ENCODE measurements around the gene RPL10.

RPL10 gene

DNA sequence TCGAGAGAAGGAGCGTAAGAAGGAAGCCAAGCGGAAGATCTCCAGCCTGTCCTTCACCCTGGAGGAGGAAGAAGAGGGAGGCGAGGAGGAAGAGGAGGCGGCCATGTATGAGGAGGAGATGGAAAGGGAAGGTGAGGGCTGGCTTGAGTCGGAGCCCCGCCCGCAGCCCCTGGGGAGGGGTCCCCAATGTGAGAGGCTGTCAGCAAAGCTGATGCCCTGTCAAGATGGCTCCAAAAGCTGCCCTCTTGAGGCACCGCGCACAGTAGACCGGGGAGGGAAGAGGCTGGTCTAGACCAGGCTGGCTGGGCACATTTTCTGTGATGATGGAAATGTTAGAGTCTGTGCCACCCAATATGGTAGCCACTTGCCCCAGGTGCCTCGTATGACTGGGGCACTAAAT, 48.3 kb downstream of the RPL10 start:
- TF ChIP-seq, protein P1, sequence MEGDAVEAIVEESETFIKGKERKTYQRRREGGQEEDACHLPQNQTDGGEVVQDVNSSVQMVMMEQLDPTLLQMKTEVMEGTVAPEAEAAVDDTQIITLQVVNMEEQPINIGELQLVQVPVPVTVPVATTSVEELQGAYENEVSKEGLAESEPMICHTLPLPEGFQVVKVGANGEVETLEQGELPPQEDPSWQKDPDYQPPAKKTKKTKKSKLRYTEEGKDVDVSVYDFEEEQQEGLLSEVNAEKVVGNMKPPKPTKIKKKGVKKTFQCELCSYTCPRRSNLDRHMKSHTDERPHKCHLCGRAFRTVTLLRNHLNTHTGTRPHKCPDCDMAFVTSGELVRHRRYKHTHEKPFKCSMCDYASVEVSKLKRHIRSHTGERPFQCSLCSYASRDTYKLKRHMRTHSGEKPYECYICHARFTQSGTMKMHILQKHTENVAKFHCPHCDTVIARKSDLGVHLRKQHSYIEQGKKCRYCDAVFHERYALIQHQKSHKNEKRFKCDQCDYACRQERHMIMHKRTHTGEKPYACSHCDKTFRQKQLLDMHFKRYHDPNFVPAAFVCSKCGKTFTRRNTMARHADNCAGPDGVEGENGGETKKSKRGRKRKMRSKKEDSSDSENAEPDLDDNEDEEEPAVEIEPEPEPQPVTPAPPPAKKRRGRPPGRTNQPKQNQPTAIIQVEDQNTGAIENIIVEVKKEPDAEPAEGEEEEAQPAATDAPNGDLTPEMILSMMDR (IDR thresholded peaks at IDR 0.05): no peak
- peaks cover 46% of the 10 kb centered on the region for H3K9me3 Mint-ChIP-seq
- no peaks in the 10 kb centered on the region for H3K27me3 Mint-ChIP-seq (ENCODE audit: low read depth, poor library complexity)
- H3K36me3 Mint-ChIP-seq (ENCODE audit: low read depth): peaks cover 9% of the 10 kb centered on the region
- no peak overlapping the region for H3K4me3 Mint-ChIP-seq
- H3K4me1 Mint-ChIP-seq: peaks cover 5% of the 10 kb centered on the region
- DNase-seq: no peak
- H3K27ac Mint-ChIP-seq: peak overlapping the region; percentile 84

DNA sequence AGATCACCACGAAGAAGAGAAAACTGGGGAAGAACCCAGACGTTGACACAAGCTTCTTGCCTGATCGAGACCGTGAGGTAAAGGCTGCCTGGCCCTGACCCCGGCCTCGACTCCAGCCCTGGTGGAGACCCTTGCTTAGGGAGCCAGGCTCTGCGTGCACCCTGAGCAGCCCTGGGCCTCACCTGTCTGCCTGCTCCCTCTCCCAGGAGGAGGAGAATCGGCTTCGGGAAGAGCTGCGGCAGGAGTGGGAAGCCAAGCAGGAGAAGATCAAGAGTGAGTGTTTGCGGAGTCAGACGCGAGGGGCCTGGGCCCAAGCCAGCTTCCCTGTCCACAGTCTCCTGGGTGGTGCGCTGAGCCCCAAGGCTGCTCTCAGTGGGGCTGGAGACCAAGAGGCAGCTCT, 50.3 kb downstream of the RPL10 start:
- Mint-ChIP-seq H3K4me3 (no peak overlapping the region), H3K36me3 (ENCODE audit: low read depth) (peaks cover 23% of the 10 kb centered on the region), H3K9me3 (peaks cover 45% of the 10 kb centered on the region), H3K27ac (peak overlapping the region; percentile 29), H3K27me3 (ENCODE audit: low read depth, poor library complexity) (no peaks in the 10 kb centered on the region), H3K4me1 (peaks cover 5% of the 10 kb centered on the region)
- TF ChIP-seq, protein P1 (IDR thresholded peaks at IDR 0.05): no peak
- DNase-seq: no peak

DNA sequence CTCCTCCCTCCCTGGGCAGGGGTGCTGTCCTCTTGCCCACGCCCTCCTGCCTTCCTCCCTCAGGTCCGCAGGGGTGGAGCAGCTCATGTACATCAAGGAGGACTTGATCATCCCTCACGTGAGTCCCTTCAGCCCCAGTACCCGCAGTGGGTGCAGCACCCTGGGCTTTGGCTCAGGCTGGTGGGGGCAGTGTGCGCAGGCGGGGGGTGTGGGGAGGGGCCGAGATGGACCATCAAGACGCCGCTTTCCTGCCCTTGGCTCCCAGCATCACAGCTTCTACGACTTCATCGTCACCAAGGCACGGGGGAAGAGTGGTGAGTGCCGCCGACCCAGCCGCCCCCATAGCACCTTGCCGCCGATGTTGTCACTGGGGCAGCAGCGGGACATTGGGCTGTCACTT, 51.4 kb downstream of the RPL10 start:
- Mint-ChIP-seq H3K4me3 (no peak overlapping the region), H3K9me3 (peaks cover 54% of the 10 kb centered on the region), H3K27ac (no peak overlapping the region), H3K27me3 (ENCODE audit: low read depth, poor library complexity) (no peaks in the 10 kb centered on the region), H3K36me3 (ENCODE audit: low read depth) (peaks cover 27% of the 10 kb centered on the region), H3K4me1 (peaks cover 5% of the 10 kb centered on the region)
- DNase-seq: no peak
- TF ChIP-seq, protein P1 (IDR thresholded peaks at IDR 0.05): no peak

DNA sequence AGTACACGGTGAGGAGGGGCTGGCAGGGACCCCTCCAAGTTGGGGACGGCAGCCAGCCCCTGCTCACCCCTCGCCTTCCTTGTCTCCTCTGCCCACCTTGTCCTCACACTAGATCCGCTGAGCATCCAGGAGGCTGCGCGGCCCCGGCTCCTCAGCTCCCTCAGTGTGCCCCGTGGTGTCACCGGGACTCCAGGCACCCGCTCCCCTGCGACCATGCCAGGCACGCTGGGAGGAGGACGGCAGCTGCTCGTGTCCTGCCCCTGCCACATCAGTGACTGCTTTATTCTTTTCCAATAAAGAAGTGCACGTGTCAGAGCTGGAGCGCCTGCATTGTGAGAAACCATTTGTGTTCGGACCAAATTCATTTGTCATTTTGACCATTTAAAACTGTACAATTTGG, 52.1 kb downstream of the RPL10 start:
- H3K4me1 Mint-ChIP-seq: peaks cover 5% of the 10 kb centered on the region
- peaks cover 29% of the 10 kb centered on the region for H3K36me3 Mint-ChIP-seq (ENCODE audit: low read depth)
- TF ChIP-seq, protein P1 (IDR thresholded peaks at IDR 0.05): no peak
- H3K9me3 Mint-ChIP-seq: peaks cover 61% of the 10 kb centered on the region
- no peaks in the 10 kb centered on the region for H3K27me3 Mint-ChIP-seq (ENCODE audit: low read depth, poor library complexity)
- H3K27ac Mint-ChIP-seq: no peak overlapping the region
- DNase-seq: no peak
- no peak overlapping the region for H3K4me3 Mint-ChIP-seq

All from nephron progenitor cell (in vitro differentiated cells).